Measurements from ENCODE around the gene DHX29.

Gene DHX29

DNA sequence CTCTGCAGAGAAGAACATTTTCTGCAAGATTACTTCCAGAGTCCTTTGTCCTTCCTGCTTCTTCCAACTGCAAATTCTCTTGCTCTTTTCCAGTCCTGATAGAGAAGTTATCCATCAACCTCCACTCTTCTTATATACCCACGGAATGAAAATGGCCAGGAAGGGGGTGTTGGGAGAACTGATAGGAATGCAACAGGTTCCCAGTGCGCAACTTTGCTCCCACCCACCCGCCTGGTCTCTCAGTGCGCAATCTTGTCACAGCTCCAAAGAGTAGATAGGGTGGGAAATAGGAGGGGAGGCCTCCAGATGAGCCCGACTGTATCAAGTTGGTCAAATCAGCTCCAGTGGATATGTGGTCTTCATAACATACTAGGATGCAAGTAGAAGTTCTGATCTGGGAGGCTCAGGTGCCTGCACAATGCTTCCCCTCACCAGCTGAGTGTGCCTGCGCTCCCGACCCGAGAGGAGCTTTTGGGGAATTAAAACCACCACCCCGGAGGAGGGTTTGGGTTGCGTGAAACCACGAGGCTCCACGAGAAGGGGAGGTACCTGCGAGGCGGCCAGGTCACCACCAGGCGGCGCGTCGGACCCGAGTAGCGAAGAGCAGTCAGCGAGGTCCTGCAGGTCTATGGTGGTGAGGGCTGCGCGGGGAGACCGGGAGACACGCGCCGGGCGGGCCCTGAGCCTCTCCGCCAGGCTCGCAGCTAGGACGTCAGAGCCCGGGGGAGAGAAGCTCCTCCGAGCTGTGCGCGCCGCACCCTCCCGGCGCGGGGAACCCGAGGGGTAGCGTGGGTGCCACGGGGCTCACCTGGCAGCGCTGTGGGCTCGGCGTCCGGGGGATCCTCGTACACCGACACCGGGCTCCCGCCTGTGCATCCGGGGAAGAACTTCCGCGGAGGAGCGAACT is 81.2 kb downstream of the DHX29 start (continued):
- TF ChIP-seq, protein P1, sequence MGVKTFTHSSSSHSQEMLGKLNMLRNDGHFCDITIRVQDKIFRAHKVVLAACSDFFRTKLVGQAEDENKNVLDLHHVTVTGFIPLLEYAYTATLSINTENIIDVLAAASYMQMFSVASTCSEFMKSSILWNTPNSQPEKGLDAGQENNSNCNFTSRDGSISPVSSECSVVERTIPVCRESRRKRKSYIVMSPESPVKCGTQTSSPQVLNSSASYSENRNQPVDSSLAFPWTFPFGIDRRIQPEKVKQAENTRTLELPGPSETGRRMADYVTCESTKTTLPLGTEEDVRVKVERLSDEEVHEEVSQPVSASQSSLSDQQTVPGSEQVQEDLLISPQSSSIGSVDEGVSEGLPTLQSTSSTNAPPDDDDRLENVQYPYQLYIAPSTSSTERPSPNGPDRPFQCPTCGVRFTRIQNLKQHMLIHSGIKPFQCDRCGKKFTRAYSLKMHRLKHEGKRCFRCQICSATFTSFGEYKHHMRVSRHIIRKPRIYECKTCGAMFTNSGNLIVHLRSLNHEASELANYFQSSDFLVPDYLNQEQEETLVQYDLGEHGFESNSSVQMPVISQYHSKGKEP (tag by site-specific recombination; IDR thresholded peaks at IDR 0.05) = no peak
- TF ChIP-seq, protein P2, sequence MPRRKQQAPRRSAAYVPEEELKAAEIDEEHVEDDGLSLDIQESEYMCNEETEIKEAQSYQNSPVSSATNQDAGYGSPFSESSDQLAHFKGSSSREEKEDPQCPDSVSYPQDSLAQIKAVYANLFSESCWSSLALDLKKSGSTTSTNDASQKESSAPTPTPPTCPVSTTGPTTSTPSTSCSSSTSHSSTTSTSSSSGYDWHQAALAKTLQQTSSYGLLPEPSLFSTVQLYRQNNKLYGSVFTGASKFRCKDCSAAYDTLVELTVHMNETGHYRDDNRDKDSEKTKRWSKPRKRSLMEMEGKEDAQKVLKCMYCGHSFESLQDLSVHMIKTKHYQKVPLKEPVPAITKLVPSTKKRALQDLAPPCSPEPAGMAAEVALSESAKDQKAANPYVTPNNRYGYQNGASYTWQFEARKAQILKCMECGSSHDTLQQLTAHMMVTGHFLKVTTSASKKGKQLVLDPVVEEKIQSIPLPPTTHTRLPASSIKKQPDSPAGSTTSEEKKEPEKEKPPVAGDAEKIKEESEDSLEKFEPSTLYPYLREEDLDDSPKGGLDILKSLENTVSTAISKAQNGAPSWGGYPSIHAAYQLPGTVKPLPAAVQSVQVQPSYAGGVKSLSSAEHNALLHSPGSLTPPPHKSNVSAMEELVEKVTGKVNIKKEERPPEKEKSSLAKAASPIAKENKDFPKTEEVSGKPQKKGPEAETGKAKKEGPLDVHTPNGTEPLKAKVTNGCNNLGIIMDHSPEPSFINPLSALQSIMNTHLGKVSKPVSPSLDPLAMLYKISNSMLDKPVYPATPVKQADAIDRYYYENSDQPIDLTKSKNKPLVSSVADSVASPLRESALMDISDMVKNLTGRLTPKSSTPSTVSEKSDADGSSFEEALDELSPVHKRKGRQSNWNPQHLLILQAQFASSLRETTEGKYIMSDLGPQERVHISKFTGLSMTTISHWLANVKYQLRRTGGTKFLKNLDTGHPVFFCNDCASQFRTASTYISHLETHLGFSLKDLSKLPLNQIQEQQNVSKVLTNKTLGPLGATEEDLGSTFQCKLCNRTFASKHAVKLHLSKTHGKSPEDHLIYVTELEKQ (tag by site-specific recombination; IDR thresholded peaks at IDR 0.05; ENCODE audit: borderline replicate concordance) = no peak
- no peak for TF ChIP-seq GLI2 (tag by site-specific recombination; IDR thresholded peaks at IDR 0.05; ENCODE audit: borderline replicate concordance, low read depth)
- TF ChIP-seq, protein P3, sequence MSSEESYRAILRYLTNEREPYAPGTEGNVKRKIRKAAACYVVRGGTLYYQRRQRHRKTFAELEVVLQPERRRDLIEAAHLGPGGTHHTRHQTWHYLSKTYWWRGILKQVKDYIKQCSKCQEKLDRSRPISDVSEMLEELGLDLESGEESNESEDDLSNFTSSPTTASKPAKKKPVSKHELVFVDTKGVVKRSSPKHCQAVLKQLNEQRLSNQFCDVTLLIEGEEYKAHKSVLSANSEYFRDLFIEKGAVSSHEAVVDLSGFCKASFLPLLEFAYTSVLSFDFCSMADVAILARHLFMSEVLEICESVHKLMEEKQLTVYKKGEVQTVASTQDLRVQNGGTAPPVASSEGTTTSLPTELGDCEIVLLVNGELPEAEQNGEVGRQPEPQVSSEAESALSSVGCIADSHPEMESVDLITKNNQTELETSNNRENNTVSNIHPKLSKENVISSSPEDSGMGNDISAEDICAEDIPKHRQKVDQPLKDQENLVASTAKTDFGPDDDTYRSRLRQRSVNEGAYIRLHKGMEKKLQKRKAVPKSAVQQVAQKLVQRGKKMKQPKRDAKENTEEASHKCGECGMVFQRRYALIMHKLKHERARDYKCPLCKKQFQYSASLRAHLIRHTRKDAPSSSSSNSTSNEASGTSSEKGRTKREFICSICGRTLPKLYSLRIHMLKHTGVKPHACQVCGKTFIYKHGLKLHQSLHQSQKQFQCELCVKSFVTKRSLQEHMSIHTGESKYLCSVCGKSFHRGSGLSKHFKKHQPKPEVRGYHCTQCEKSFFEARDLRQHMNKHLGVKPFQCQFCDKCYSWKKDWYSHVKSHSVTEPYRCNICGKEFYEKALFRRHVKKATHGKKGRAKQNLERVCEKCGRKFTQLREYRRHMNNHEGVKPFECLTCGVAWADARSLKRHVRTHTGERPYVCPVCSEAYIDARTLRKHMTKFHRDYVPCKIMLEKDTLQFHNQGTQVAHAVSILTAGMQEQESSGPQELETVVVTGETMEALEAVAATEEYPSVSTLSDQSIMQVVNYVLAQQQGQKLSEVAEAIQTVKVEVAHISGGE (tag by site-specific recombination; conservative IDR thresholded peaks at IDR 0.05; ENCODE audit: low read depth) = peak; percentile 94
- TF ChIP-seq, protein P4, sequence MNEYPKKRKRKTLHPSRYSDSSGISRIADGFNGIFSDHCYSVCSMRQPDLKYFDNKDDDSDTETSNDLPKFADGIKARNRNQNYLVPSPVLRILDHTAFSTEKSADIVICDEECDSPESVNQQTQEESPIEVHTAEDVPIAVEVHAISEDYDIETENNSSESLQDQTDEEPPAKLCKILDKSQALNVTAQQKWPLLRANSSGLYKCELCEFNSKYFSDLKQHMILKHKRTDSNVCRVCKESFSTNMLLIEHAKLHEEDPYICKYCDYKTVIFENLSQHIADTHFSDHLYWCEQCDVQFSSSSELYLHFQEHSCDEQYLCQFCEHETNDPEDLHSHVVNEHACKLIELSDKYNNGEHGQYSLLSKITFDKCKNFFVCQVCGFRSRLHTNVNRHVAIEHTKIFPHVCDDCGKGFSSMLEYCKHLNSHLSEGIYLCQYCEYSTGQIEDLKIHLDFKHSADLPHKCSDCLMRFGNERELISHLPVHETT (tag by site-specific recombination; IDR thresholded peaks at IDR 0.05) = peak; percentile 52; the same call in 1 of the 2 replicates
- TF ChIP-seq, protein P5, sequence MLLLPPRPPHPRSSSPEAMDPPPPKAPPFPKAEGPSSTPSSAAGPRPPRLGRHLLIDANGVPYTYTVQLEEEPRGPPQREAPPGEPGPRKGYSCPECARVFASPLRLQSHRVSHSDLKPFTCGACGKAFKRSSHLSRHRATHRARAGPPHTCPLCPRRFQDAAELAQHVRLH (tag by site-specific recombination; IDR thresholded peaks at IDR 0.05) = no peak
- TF ChIP-seq ZNF292 (tag by site-specific recombination; IDR thresholded peaks at IDR 0.05; ENCODE audit: borderline replicate concordance, low read depth) = no peak
- peak; percentile 81 for TF ChIP-seq ZNF335 (tag by site-specific recombination; conservative IDR thresholded peaks at IDR 0.05)
- TF ChIP-seq REPIN1 (tag by site-specific recombination; IDR thresholded peaks at IDR 0.05; ENCODE audit: low read depth) = no peak; the same call in 1 of the 2 replicates
- TF ChIP-seq, protein P6, sequence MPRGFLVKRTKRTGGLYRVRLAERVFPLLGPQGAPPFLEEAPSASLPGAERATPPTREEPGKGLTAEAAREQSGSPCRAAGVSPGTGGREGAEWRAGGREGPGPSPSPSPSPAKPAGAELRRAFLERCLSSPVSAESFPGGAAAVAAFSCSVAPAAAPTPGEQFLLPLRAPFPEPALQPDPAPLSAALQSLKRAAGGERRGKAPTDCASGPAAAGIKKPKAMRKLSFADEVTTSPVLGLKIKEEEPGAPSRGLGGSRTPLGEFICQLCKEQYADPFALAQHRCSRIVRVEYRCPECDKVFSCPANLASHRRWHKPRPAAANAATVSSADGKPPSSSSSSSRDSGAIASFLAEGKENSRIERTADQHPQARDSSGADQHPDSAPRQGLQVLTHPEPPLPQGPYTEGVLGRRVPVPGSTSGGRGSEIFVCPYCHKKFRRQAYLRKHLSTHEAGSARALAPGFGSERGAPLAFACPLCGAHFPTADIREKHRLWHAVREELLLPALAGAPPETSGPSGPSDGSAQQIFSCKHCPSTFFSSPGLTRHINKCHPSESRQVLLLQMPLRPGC (tag by site-specific recombination; IDR thresholded peaks at IDR 0.05) = peak; percentile 59; the same call in 1 of the 2 replicates
- TF ChIP-seq ZNF23 (tag by site-specific recombination; IDR thresholded peaks at IDR 0.05; ENCODE audit: borderline replicate concordance) = no peak
- TF ChIP-seq, protein P7, sequence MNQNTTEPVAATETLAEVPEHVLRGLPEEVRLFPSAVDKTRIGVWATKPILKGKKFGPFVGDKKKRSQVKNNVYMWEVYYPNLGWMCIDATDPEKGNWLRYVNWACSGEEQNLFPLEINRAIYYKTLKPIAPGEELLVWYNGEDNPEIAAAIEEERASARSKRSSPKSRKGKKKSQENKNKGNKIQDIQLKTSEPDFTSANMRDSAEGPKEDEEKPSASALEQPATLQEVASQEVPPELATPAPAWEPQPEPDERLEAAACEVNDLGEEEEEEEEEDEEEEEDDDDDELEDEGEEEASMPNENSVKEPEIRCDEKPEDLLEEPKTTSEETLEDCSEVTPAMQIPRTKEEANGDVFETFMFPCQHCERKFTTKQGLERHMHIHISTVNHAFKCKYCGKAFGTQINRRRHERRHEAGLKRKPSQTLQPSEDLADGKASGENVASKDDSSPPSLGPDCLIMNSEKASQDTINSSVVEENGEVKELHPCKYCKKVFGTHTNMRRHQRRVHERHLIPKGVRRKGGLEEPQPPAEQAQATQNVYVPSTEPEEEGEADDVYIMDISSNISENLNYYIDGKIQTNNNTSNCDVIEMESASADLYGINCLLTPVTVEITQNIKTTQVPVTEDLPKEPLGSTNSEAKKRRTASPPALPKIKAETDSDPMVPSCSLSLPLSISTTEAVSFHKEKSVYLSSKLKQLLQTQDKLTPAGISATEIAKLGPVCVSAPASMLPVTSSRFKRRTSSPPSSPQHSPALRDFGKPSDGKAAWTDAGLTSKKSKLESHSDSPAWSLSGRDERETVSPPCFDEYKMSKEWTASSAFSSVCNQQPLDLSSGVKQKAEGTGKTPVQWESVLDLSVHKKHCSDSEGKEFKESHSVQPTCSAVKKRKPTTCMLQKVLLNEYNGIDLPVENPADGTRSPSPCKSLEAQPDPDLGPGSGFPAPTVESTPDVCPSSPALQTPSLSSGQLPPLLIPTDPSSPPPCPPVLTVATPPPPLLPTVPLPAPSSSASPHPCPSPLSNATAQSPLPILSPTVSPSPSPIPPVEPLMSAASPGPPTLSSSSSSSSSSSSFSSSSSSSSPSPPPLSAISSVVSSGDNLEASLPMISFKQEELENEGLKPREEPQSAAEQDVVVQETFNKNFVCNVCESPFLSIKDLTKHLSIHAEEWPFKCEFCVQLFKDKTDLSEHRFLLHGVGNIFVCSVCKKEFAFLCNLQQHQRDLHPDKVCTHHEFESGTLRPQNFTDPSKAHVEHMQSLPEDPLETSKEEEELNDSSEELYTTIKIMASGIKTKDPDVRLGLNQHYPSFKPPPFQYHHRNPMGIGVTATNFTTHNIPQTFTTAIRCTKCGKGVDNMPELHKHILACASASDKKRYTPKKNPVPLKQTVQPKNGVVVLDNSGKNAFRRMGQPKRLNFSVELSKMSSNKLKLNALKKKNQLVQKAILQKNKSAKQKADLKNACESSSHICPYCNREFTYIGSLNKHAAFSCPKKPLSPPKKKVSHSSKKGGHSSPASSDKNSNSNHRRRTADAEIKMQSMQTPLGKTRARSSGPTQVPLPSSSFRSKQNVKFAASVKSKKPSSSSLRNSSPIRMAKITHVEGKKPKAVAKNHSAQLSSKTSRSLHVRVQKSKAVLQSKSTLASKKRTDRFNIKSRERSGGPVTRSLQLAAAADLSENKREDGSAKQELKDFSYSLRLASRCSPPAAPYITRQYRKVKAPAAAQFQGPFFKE (tag by site-specific recombination; IDR thresholded peaks at IDR 0.05; ENCODE audit: borderline replicate concordance) = no peak
- no peak for TF ChIP-seq HOXA7 (CRISPR knock-in tag; IDR thresholded peaks at IDR 0.05; ENCODE audit: borderline replicate concordance)
- no peak for TF ChIP-seq ZNF658 (tag by site-specific recombination; IDR thresholded peaks at IDR 0.05)
- TF ChIP-seq ZNF610 (tag by site-specific recombination; IDR thresholded peaks at IDR 0.05; ENCODE audit: borderline replicate concordance) = peak; percentile 50; the same call in 1 of the 2 replicates
- peak; percentile 73 for TF ChIP-seq ZNF660 (tag by site-specific recombination; IDR thresholded peaks at IDR 0.05)
- peak; percentile 49; the same call in 1 of the 2 replicates for TF ChIP-seq ZBTB21 (tag by site-specific recombination; IDR thresholded peaks at IDR 0.05)
- TF ChIP-seq KLF8 (tag by site-specific recombination; IDR thresholded peaks at IDR 0.05) = no peak

All from HEK293 (cell line).